Activated CD4-positive, alpha-beta memory T cell treated with anti-CD3 and anti-CD28 coated beads for 36 hours (primary cell): ENCODE data around the gene SLC35A2. TPM values are rescaled to one million over a fixed set of nuclear protein-coding genes. Genes with fewer than 3 reads are reported as not detected.

Experiments
- CTCF ChIA-PET: fragments of 350-600 bp; sonication (Branson Sonifier 250); formaldehyde crosslinking; loops from one replicate; lab custom pipeline; 2021; ENCODE audit warnings: antibody characterized with exemption, inconsistent platforms; lab: Charles Lee
- POLR2A ChIA-PET: fragments of 350-600 bp; sonication (Branson Sonifier 250); formaldehyde crosslinking; loops from one replicate; lab custom pipeline; 2021; ENCODE audit warnings: antibody characterized with exemption; lab: Charles Lee
- DNase-seq: peaks from one replicate; pipeline ENCODE4 v3.0.0-alpha.2; 2020
- H3K27ac Mint-ChIP-seq: one replicate; pipeline ENCODE4 v1.8.0; 2021; ENCODE audit warnings: mixed read lengths
- H3K27me3 Mint-ChIP-seq: one replicate; pipeline ENCODE4 v1.8.0; 2021; ENCODE audit warnings: mixed read lengths
- H3K36me3 Mint-ChIP-seq: one replicate; pipeline ENCODE4 v1.8.0; 2021; ENCODE audit warnings: mixed read lengths
- H3K4me1 Mint-ChIP-seq: one replicate; pipeline ENCODE4 v1.8.0; 2021; ENCODE audit warnings: low read depth, mixed read lengths
- H3K4me3 Mint-ChIP-seq: one replicate; pipeline ENCODE4 v1.8.0; 2021; ENCODE audit warnings: mild to moderate bottlenecking, mixed read lengths
- H3K9me3 Mint-ChIP-seq: one replicate; pipeline ENCODE4 v1.8.0; 2021; ENCODE audit warnings: mixed read lengths
- intact Hi-C: fragments of 100-400 bp; cut with micrococcal nuclease; formaldehyde crosslinking; loops from one replicate; pipeline ENCODE4 v1.15.1; 2023
- total RNA-seq, 2 experiments: library from RNA; stranded (reverse); gene quantifications; one replicate each; pipeline ENCODE4 v1.2.3, GENCODE V29; 2021

SLC35A2 gene
- total RNA-seq, result 10 to 100 TPM; 16.9 to 19.2 TPM

DNA sequence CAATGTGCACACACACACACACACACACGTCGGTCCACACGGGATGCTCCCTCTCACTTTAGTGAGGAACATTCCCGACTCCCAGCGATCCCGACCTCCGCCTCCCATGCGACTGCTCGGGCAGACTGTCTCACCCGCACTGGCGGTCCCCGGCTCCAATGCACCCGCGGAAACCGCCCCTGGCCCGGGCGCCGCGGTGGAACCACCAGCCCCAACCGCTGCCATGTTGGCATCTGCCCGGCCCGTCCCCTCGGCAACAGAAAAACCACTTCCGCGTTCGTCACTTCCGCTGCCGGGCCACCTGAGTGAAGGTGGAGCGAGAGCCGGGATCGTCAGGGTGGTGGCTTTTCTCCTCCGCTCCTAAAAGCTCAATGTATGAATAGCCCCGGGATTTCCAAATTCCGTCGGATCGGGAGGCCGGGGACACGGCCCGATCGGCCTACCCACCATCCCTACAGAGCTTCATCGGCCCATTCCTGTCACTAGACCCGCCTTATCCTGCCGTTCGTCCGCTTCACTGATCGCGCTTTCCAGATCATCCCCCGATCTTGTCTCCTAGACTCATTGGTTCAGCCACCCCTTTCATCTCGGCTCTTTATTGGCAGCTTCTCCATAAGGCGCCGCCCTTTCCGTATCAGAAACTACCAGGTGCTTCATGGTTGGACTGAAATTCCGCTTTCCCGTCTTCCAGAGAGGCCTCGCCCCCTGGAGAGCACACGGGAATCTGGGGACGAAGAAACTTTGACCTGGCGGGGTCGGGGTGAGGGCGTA lies at the start of gene SLC35A2:
Gene SLC35A2 (minus strand): TSS at position 235 of the 771 bp plus-strand sequence. CDS start 10 bp downstream, at position 225.
- Mint-ChIP-seq H3K36me3 (peaks cover 58% of the 10 kb centered on the region), H3K4me3 (peak within 1 kb of the TSS; percentile 98), H3K9me3 (no peaks in the 10 kb centered on the region), H3K27ac (peak within 1 kb of the TSS; percentile 96), H3K27me3 (no peaks in the 10 kb centered on the region), H3K4me1 (peaks cover 30% of the 10 kb centered on the region)
- intact Hi-C loops, result loop anchor here (1.0 to 10.0 kb wide), 3 partner anchors 14 to 267 kb away; partner anchors contain the start of genes PQBP1 and TIMM17B
- ChIA-PET POLR2A (interaction anchor here (0.6 to 5.6 kb wide), 12 partner anchors 8 to 333 kb away, joined by 3 to 122 read pairs (median 5); partner anchors contain the start of genes OTUD5, PQBP1, TIMM17B and WAS), CTCF (interaction anchor here (0.8 to 3.3 kb wide), 6 partner anchors 20 to 263 kb away, joined by 3 to 17 read pairs (median 6); no protein-coding TSS in a partner anchor)
- peak; percentile 92 for DNase-seq

DNA sequence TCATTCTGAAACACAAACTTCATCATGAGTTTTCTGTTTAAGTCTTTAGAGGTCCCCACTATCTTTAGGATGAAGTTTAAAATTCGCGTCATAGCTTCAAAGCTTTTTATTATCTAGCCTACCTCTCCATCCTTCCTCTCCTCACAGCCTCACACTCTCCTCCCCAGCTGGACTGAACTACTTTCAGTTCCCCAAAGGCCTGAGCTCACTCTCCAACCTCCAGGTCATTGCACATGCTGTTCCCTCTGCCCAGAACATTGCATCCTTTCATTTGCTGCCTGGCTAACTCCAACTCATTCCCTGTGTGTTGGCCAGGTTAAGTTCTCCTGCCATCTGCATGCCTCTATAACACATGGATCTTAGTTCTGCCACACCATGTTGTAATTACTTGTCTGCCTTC lies 48.8 kb upstream of the SLC35A2 start:
- Mint-ChIP-seq H3K9me3 (no peaks in the 10 kb centered on the region), H3K27ac (peak overlapping the region; percentile 52), H3K4me3 (no peak overlapping the region), H3K27me3 (no peaks in the 10 kb centered on the region), H3K4me1 (peaks cover 12% of the 10 kb centered on the region), H3K36me3 (peaks cover 10% of the 10 kb centered on the region)
- no peak for DNase-seq
- intact Hi-C loops, result no loop called here
- ChIA-PET CTCF (interaction anchor here (1.0 kb wide), 1 partner anchor 23 kb away, joined by 3 read pairs; no protein-coding TSS in a partner anchor), POLR2A (no interaction called here)

DNA sequence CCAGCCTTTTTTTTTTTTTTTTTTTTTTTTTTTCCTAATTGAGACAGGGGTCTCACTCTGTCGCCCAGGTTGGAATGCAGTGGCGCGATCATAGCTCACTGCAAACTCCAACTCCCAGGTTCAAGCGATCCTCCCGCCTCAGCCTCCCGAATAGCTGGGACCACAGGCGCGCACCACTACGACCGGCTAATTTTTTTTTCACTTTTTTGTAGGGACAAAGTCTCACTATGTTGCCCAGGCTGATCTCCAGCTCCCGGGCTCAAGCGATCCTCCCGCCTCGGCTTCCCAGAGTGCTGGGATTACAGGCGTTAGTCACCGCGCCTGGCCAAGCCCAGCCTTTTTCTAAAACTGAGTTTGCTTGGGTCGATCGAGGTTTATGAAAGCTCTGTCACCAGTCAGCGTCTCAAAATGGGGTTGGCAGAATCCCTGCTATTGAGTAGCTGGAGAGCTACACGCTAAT lies 47.2 kb upstream of the SLC35A2 start:
- POLR2A ChIA-PET, result interaction anchor here (0.6 to 1.8 kb wide), 11 partner anchors 12 to 282 kb away, joined by 3 to 5 read pairs (median 3); partner anchors contain the start of genes GRIPAP1 and PIM2

GRCh38 chrX:48957827-48958634 lies 46.6 kb upstream of the SLC35A2 start:
- no peaks in the 10 kb centered on the region for H3K27me3 Mint-ChIP-seq
- peaks cover 19% of the 10 kb centered on the region for H3K36me3 Mint-ChIP-seq
- H3K4me3 Mint-ChIP-seq, result peak overlapping the region; percentile 99
- H3K27ac Mint-ChIP-seq, result peak overlapping the region; percentile 100
- intact Hi-C loops, result loop anchor here (1.0 to 10.0 kb wide), 7 partner anchors 21 to 309 kb away; partner anchors contain the start of genes GRIPAP1, HDAC6, PIM2 and PPP1R3F
- DNase-seq, result peak; percentile 95
- no peaks in the 10 kb centered on the region for H3K9me3 Mint-ChIP-seq
- POLR2A ChIA-PET, result interaction anchor here (0.7 to 2.0 kb wide), 11 partner anchors 12 to 282 kb away, joined by 3 to 11 read pairs (median 3); partner anchors contain the start of genes GRIPAP1, PIM2 and SLC35A2
- H3K4me1 Mint-ChIP-seq, result peaks cover 32% of the 10 kb centered on the region
- CTCF ChIA-PET, result interaction anchor here (0.6 to 1.6 kb wide), 5 partner anchors 12 to 1868 kb away, joined by 3 to 7 read pairs (median 5); no protein-coding TSS in a partner anchor

More for the DNA sequence above, 47.2 kb upstream of the SLC35A2 start:
- intact Hi-C loops, result loop anchor here (1.0 to 10.0 kb wide), 6 partner anchors 39 to 309 kb away; partner anchors contain the start of genes GRIPAP1, HDAC6, PIM2 and PPP1R3F
- Mint-ChIP-seq H3K4me3 (peak overlapping the region; percentile 99), H3K9me3 (no peaks in the 10 kb centered on the region), H3K27ac (peak overlapping the region; percentile 100), H3K27me3 (no peaks in the 10 kb centered on the region), H3K4me1 (peaks cover 25% of the 10 kb centered on the region), H3K36me3 (peaks cover 19% of the 10 kb centered on the region)
- peak; percentile 57 for DNase-seq
- CTCF ChIA-PET, result interaction anchor here (0.6 to 1.6 kb wide), 5 partner anchors 12 to 1869 kb away, joined by 3 to 7 read pairs (median 5); no protein-coding TSS in a partner anchor

- ChIA-PET CTCF (interaction anchor here (1.6 kb wide), 1 partner anchor 11 kb away, joined by 4 read pairs; no protein-coding TSS in a partner anchor), POLR2A (interaction anchor here (1.0 to 2.0 kb wide), 5 partner anchors 11 to 173 kb away, joined by 3 to 11 read pairs (median 3); partner anchors contain the start of gene SLC35A2)
- no peaks in the 10 kb centered on the region for H3K27me3 Mint-ChIP-seq
- peak within 1 kb of the TSS; percentile 100 for H3K27ac Mint-ChIP-seq
- peaks cover 19% of the 10 kb centered on the region for H3K36me3 Mint-ChIP-seq
- H3K9me3 Mint-ChIP-seq, result no peaks in the 10 kb centered on the region
- intact Hi-C loops, result loop anchor here (2.0 to 10.0 kb wide), 4 partner anchors 21 to 310 kb away; partner anchors contain the start of genes HDAC6 and PPP1R3F
- H3K4me1 Mint-ChIP-seq, result peaks cover 37% of the 10 kb centered on the region
- H3K4me3 Mint-ChIP-seq, result peak within 1 kb of the TSS; percentile 99
- peak; percentile 80 for DNase-seq
Measured at GRCh38 chrX:48957477-48957826, 46.0 kb upstream of the SLC35A2 start, which contains the start of gene OTUD5. Gene OTUD5, minus strand, starts transcription at chrX:48957607. Its CDS starts 37 bp downstream, at chrX:48957570.

GRCh38 chrX:48956728-48957414 lies 45.4 kb upstream of the SLC35A2 start:
- H3K4me3 Mint-ChIP-seq, result peak overlapping the region; percentile 85
- intact Hi-C loops, result loop anchor here (2.0 to 10.0 kb wide), 4 partner anchors 20 to 310 kb away; partner anchors contain the start of genes HDAC6 and PPP1R3F
- peak; percentile 72 for DNase-seq
- peak overlapping the region; percentile 88 for H3K27ac Mint-ChIP-seq
- H3K9me3 Mint-ChIP-seq, result no peaks in the 10 kb centered on the region
- H3K4me1 Mint-ChIP-seq, result peaks cover 43% of the 10 kb centered on the region
- CTCF ChIA-PET, result interaction anchor here (1.3 kb wide), 1 partner anchor 11 kb away, joined by 5 read pairs; no protein-coding TSS in a partner anchor
- H3K27me3 Mint-ChIP-seq, result no peaks in the 10 kb centered on the region
- H3K36me3 Mint-ChIP-seq, result peaks cover 19% of the 10 kb centered on the region
- POLR2A ChIA-PET, result interaction anchor here (0.6 to 2.0 kb wide), 5 partner anchors 17 to 172 kb away, joined by 3 to 11 read pairs (median 4); partner anchors contain the start of gene SLC35A2

DNA sequence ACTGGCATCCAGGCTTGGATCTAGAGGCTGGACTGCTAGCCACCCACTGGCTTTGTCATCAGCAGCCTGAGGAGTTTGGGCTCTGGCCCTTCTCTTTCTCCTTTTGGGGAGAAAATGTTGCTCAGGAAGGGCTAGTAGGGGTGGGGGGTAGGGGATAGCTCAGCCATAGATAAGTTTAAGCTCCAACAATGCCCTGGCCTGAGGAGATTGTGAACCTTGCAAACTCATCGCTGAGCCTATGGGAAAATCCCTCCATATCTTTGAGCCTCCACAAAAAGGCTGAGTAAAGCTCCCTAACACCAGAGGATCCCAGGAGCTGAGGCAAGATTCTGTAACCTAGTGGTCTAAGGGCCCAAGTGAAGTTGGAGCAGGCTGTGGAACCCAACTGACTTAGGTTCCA lies 37.1 kb upstream of the SLC35A2 start:
- H3K4me1 Mint-ChIP-seq, result peaks cover 47% of the 10 kb centered on the region
- POLR2A ChIA-PET, result no interaction called here
- H3K27me3 Mint-ChIP-seq, result no peaks in the 10 kb centered on the region
- no peaks in the 10 kb centered on the region for H3K9me3 Mint-ChIP-seq
- H3K4me3 Mint-ChIP-seq, result no peak overlapping the region
- CTCF ChIA-PET, result no interaction called here
- peak overlapping the region; percentile 28 for H3K27ac Mint-ChIP-seq
- peaks cover 10% of the 10 kb centered on the region for H3K36me3 Mint-ChIP-seq
- intact Hi-C loops, result no loop called here
- DNase-seq, result no peak

DNA sequence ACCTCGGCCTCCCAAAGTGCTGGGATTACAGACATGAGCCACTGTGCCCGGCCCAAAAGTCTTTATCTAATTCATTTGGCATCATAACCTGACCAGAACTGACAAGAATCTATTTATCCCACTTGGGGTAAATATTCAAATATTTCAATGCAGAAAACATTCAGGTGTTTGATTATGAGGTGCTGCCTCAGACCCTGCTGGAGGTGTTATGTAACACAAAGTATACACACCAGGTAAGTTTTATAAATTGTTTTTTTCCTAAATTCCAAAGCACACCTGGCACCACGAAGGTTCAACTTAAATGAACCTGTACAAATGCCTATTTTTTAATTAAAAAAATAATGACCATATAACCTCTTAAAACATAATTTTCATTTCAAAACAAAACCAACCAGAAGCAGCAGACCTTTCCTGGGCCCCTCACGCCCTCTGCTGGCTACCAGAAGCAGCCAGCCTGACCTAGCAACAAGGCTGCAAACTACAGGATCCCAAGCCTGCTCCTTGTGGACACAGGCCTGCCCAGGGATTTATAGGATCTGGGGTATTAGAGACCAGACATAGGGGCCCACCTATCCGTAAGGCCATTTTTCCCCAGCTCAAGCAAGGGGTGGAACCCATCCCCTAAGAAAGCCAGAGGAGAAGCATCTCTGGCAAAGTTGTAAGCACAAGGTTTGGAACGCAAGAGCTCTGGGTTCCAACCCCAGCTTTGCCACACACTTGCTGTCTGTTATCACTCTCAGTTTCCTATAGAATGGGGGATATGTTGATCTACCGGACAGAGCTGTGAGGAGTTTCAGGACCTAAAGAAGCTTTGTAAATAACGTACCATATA lies 34.3 kb upstream of the SLC35A2 start:
- Mint-ChIP-seq H3K4me1 (peaks cover 49% of the 10 kb centered on the region), H3K36me3 (peaks cover 20% of the 10 kb centered on the region), H3K4me3 (no peak overlapping the region)

GRCh38 chrX:48942895-48943294 lies 31.4 kb upstream of the SLC35A2 start:
- ChIA-PET CTCF (interaction anchor here (1.3 to 2.3 kb wide), 4 partner anchors 10 to 51 kb away, joined by 4 to 9 read pairs (median 5); partner anchors contain the start of genes PIM2 and SLC35A2), POLR2A (interaction anchor here (0.8 to 13.3 kb wide), 5 partner anchors 12 to 51 kb away, joined by 3 to 286 read pairs (median 3); partner anchors contain the start of genes PIM2 and SLC35A2)
- Mint-ChIP-seq H3K4me3 (peak overlapping the region; percentile 54), H3K27ac (peak overlapping the region; percentile 97), H3K4me1 (peaks cover 70% of the 10 kb centered on the region), H3K9me3 (no peaks in the 10 kb centered on the region), H3K36me3 (peaks cover 23% of the 10 kb centered on the region), H3K27me3 (no peaks in the 10 kb centered on the region)
- DNase-seq, result peak; percentile 31
- intact Hi-C loops, result loop anchor here (2.0 kb wide), 1 partner anchor 52 kb away; no protein-coding TSS in a partner anchor

More for the DNA sequence above, 34.3 kb upstream of the SLC35A2 start:
- intact Hi-C loops, result no loop called here
- H3K9me3 Mint-ChIP-seq, result no peaks in the 10 kb centered on the region
- ChIA-PET CTCF (interaction anchor here (0.6 to 2.5 kb wide), 16 partner anchors 8 to 314 kb away, joined by 3 to 17 read pairs (median 5); partner anchors contain the start of genes SLC35A2 and TFE3), POLR2A (interaction anchor here (1.6 to 3.6 kb wide), 2 partner anchors 12 to 34 kb away, joined by 4 to 14 read pairs; partner anchors contain the start of gene SLC35A2)
- peak overlapping the region; percentile 67 for H3K27ac Mint-ChIP-seq
- no peaks in the 10 kb centered on the region for H3K27me3 Mint-ChIP-seq
- DNase-seq, result peak; percentile 65
